Measurements from ENCODE around the gene CYTH4. TPM values are rescaled to one million over a fixed set of nuclear protein-coding genes. Genes with fewer than 3 reads are reported as not detected.

Gene CYTH4
- polyA plus RNA-seq, 1 donor from 2014 or later, result not detected

GRCh38 chr22:37316875-37317371 is 34.6 kb downstream of the CYTH4 start:
- no peak overlapping the region for H3K27ac ChIP-seq (ENCODE audit: low read length)
- H3K9ac ChIP-seq (ENCODE audit: low read length), result no peak overlapping the region
- no peaks in the 10 kb centered on the region for H3K27me3 ChIP-seq (ENCODE audit: insufficient read depth, low read depth, low read length)
- no peak overlapping the region for H3K4me3 ChIP-seq (ENCODE audit: low read length)
- H3K4me2 ChIP-seq (ENCODE audit: low read length), result no peak overlapping the region
- H2AFZ ChIP-seq (ENCODE audit: low read depth, low read length), result no peak overlapping the region
- H3K36me3 ChIP-seq (ENCODE audit: insufficient read depth, low read length), result no peaks in the 10 kb centered on the region
- H3K79me2 ChIP-seq (replicated peaks; ENCODE audit: insufficient read depth, low read length), result no peaks in the 10 kb centered on the region
- no peaks in the 10 kb centered on the region for H3K9me3 ChIP-seq (ENCODE audit: low read length)
- TF ChIP-seq POLR2AphosphoS5 (IDR thresholded peaks at IDR 0.05) (no peak), SMC3 (conservative IDR thresholded peaks at IDR 0.05; ENCODE audit: poor library complexity) (peak; percentile 100), RAD21 (conservative IDR thresholded peaks at IDR 0.05) (peak; percentile 99), CTCF (IDR thresholded peaks at IDR 0.05; ENCODE audit: poor library complexity, severe bottlenecking) (peak; percentile 98), REST (IDR thresholded peaks at IDR 0.05; ENCODE audit: borderline replicate concordance) (no peak), MXI1 (conservative IDR thresholded peaks at IDR 0.05; ENCODE audit: poor library complexity, severe bottlenecking) (no peak), EP300 (conservative IDR thresholded peaks at IDR 0.05; ENCODE audit: poor library complexity, severe bottlenecking) (no peak)
- H4K20me1 ChIP-seq (ENCODE audit: insufficient read depth), result no peaks in the 10 kb centered on the region
- H3F3A ChIP-seq (ENCODE audit: insufficient read depth, low read length, poor library complexity, severe bottlenecking), result no peaks in the 10 kb centered on the region
- no peaks in the 10 kb centered on the region for H3K9me2 ChIP-seq (ENCODE audit: insufficient read depth, low read length)

GRCh38 chr22:37317698-37318210 is 35.4 kb downstream of the CYTH4 start:
- no peak overlapping the region for H3K4me3 ChIP-seq (ENCODE audit: low read length)
- H3F3A ChIP-seq (ENCODE audit: insufficient read depth, low read length, poor library complexity, severe bottlenecking), result no peaks in the 10 kb centered on the region
- peaks cover 5% of the 10 kb centered on the region for H3K27me3 ChIP-seq (ENCODE audit: insufficient read depth, low read depth, low read length)
- H4K20me1 ChIP-seq (ENCODE audit: insufficient read depth), result no peaks in the 10 kb centered on the region
- no peaks in the 10 kb centered on the region for H3K9me3 ChIP-seq (ENCODE audit: low read length)
- TF ChIP-seq REST (IDR thresholded peaks at IDR 0.05; ENCODE audit: borderline replicate concordance) (no peak), EP300 (conservative IDR thresholded peaks at IDR 0.05; ENCODE audit: poor library complexity, severe bottlenecking) (no peak), POLR2AphosphoS5 (IDR thresholded peaks at IDR 0.05) (no peak), EZH2 (IDR thresholded peaks at IDR 0.05; ENCODE audit: borderline replicate concordance, insufficient read depth, low read length, poor library complexity, severe bottlenecking) (no peak), CTCF (IDR thresholded peaks at IDR 0.05; ENCODE audit: poor library complexity, severe bottlenecking) (no peak)
- H3K36me3 ChIP-seq (ENCODE audit: insufficient read depth, low read length), result no peaks in the 10 kb centered on the region
- H3K9me2 ChIP-seq (ENCODE audit: insufficient read depth, low read length), result no peaks in the 10 kb centered on the region
- no peaks in the 10 kb centered on the region for H3K79me2 ChIP-seq (replicated peaks; ENCODE audit: insufficient read depth, low read length)
- no peak overlapping the region for H3K27ac ChIP-seq (ENCODE audit: low read length)
- H2AFZ ChIP-seq (ENCODE audit: low read depth, low read length), result no peak overlapping the region
- no peak overlapping the region for H3K4me2 ChIP-seq (ENCODE audit: low read length)
- H3K9ac ChIP-seq (ENCODE audit: low read length), result no peak overlapping the region

Data from neural cell (in vitro differentiated cells).